AG09309 (cell line): ENCODE data around the gene SETBP1.

ENCODE experiments used
- DNase-seq: peaks from one replicate; pipeline ENCODE4 v3.0.0-alpha.2; 2010; ENCODE audit warnings: low read depth
- H3K4me3 ChIP-seq: 2 replicates; pipeline ENCODE4 v1.5.1; 2011; ENCODE audit warnings: mild to moderate bottlenecking, low read depth, low read length, moderate library complexity; ENCODE audit not compliant: control insufficient read depth
- TF ChIP-seq, protein P1 (sequence below): IDR thresholded peaks from 2 replicates; pipeline ENCODE4 v1.5.1; 2011; ENCODE audit warnings: mild to moderate bottlenecking, low read depth, low read length, inconsistent platforms; ENCODE audit not compliant: insufficient read depth, control insufficient read depth; ENCODE audit errors: missing control alignments

The SETBP1 gene

GRCh38 chr18:45023519-45023918 lies 342.8 kb downstream of the SETBP1 start:
- TF ChIP-seq, protein P1, sequence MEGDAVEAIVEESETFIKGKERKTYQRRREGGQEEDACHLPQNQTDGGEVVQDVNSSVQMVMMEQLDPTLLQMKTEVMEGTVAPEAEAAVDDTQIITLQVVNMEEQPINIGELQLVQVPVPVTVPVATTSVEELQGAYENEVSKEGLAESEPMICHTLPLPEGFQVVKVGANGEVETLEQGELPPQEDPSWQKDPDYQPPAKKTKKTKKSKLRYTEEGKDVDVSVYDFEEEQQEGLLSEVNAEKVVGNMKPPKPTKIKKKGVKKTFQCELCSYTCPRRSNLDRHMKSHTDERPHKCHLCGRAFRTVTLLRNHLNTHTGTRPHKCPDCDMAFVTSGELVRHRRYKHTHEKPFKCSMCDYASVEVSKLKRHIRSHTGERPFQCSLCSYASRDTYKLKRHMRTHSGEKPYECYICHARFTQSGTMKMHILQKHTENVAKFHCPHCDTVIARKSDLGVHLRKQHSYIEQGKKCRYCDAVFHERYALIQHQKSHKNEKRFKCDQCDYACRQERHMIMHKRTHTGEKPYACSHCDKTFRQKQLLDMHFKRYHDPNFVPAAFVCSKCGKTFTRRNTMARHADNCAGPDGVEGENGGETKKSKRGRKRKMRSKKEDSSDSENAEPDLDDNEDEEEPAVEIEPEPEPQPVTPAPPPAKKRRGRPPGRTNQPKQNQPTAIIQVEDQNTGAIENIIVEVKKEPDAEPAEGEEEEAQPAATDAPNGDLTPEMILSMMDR, result no peak

GRCh38 chr18:45024357-45025088 lies 343.8 kb downstream of the SETBP1 start:
- DNase-seq, result no peak
- TF ChIP-seq, protein P1, result no peak
- no peak overlapping the region for H3K4me3 ChIP-seq

More at GRCh38 chr18:45023519-45023918, 342.8 kb downstream of the SETBP1 start:
- no peak for DNase-seq
- H3K4me3 ChIP-seq, result no peak overlapping the region

DNA sequence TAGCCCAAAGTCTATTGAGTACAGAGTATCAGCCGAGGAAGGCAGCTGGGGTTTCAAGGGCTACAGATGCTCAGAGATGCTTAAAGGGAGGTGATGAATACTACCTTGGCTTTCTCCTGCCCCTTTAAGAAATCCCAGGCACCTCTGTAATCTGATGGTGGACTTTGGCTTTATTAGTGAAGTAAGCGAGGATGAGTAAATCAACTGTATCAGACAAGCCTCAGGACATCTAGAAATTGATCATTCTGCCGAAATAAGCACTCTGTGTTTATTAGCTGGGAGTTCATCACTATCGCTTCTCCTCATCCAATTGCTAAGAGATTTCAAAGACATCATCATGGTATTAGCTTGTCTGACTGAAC lies 344.4 kb downstream of the SETBP1 start:
- H3K4me3 ChIP-seq, result no peak overlapping the region
- TF ChIP-seq, protein P1, result no peak
- no peak for DNase-seq

DNA sequence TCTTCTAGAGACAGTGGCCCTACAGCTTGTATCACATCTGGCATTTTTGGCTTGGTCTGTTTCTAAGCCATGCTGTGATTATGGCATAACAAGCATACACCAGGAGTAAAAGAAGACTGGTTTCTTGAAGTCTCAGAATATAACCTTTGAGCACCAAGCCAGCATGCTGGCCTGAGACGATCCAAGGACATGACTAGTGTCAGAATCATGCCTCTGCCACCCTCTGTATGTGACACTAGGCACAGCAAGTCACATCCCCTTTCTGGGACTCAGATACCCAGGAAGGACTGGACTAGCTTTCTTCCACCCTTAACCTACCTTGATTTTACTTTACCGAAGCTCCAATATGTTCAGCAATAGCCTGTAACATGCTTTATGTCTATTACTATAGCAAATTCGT lies 345.5 kb downstream of the SETBP1 start:
- no peak overlapping the region for H3K4me3 ChIP-seq
- TF ChIP-seq, protein P1, result no peak
- DNase-seq, result no peak

DNA sequence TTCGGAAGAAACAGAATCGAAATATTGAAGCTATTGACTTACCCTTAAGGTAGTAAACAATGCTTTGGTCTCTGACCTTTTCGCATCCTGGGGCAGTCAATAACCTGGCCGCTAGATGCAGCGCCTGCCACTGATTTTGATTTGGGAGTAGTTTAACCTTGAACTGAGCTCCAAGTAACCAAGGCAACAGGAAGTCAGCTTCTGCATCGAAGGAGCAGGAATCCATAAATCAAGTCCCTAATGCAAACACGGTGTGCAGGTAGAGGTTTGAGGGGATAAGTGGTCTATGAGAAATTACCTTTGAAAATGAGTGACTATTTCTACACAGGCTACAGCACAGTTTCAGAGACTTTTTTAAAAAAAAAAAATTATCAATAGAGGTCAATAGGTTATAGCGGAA lies 353.5 kb downstream of the SETBP1 start:
- no peak for DNase-seq
- TF ChIP-seq, protein P1, result no peak
- no peak overlapping the region for H3K4me3 ChIP-seq

DNA sequence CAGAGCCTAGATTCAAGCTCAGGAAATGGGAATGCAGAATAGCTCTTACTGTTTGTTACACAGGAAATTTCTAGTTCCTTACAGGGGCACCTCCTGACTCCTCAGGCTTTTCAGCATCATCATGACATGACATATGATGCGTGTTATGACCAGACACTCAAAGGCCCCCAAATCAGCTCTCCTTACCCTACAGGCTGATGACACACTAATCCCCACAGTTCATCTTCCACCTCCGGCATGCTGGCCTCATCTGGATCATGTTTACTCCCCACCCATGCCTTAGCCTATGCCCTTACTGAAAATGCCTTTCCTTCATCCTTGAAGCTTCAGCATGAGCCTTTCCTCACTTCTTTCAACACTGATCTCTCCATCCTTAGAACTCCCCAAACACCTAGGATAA lies 356.9 kb downstream of the SETBP1 start:
- TF ChIP-seq, protein P1, result no peak
- no peak overlapping the region for H3K4me3 ChIP-seq
- no peak for DNase-seq
